Fibroblast of skin of left quadriceps (primary cell): Measurements from ENCODE around the gene RNF149.

Source experiments
- DNase-seq, 2 experiments: peaks; one replicate each; pipeline ENCODE4 v3.0.0-alpha.2; 2013; ENCODE audit warnings: low read depth in 2 of 2

The RNF149 gene

GRCh38 chr2:101231240-101231639, 77.3 kb downstream of the RNF149 start:
- no peak for DNase-seq

- DNase-seq: no peak
Measured at GRCh38 chr2:101230541-101231001, 77.9 kb downstream of the RNF149 start.
